Stimulated activated CD4-positive, alpha-beta T cell treated with anti-CD3 and anti-CD28 coated beads, Interleukin-4, amount 100 ng/mL, for 1 hour (primary cell): Measurements from ENCODE around the gene PMEL.
A peak's percentile ranks its signal among the peaks of the same experiment; 100 is the strongest.
"Not testable (repeated sequence)": the region's sequence is repeated elsewhere in the genome, so short reads cannot be mapped to it uniquely, and the experiment has no call there.

ENCODE experiments used
- DNase-seq: peaks from one replicate; pipeline ENCODE4 v3.0.0-alpha.2; 2020

PMEL gene

GRCh38 chr12:55982319-55982936, 16.6 kb upstream of the PMEL start:
- no peak for DNase-seq

GRCh38 chr12:55981882-55982281, 16.0 kb upstream of the PMEL start:
- DNase-seq: not testable (repeated sequence)

DNA sequence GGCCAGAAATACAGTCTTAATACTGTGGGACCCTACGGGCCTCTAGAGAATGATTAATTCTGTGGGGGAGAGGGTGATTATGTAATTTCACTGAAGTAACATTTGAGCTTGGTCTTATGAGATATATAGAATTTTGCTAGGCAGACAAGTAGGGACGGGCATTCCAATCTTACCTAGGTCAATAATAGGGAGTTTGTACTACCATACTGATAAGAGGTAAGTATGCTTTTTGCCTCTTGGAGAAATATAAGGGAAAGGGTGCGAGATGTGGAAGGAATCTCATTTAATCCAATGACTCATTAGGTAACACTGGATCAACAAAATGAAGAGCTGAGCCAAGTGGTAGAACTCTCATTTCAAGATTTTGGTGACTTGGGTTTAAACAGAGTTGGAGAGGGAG, 13.2 kb upstream of the PMEL start:
- no peak for DNase-seq

DNA sequence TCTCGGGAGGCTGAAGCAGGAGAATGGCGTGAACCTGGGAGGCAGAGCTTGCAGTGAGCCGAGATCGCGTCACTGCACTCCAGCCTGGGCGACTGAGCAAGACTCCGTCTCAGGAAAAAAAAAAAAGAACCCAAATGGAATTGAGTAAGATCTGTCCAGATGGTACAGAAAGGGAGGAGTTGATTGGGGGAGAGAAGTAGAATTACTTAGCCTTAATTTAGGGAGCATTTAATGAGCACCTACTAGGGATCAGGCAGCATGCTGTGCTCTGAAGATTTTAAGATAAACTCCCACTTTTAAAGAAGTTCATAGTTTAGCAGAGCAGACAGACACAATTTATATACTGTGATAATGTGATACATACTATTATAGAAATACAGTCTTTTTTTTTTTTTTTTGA, 12.6 kb upstream of the PMEL start:
- DNase-seq: no peak

GRCh38 chr12:55974308-55974730, 8.5 kb upstream of the PMEL start:
- DNase-seq: peak; percentile 23

- DNase-seq: peak; percentile 94
Observed at GRCh38 chr12:55973599-55974307, 7.9 kb upstream of the PMEL start, which contains the start of gene RAB5B. RAB5B (plus strand) TSS chr12:55974078; CDS start chr12:55986961, 12,883 bp downstream.

DNA sequence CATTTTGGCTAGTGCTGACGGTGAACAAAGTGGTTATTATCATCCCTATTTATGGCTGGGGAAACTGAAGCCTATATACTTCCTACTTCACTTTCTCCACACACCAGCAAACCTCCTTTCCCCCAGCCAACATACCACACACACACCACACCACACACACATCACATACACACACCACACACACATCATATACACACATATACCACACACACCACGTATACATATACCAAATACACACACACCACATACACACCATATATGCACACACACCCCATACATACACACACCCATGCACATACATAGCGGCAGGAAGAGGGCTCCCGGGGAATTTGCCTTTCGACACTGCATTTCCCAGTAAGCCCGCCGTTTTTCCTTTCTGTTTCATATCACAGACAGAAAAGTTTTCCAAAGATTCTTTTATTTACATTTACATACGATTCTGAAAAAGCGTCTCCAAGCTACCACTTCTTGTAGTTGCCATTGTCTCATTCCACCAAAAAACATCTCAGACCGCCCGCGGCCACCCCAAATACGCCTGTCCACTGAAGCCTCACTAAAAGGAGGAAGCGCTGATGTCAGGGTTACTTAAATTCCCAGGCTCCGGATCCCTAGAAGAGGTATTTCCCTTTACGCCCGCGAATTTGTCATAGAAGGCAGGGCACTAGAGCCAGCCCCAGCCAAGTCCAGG, 7.2 kb upstream of the PMEL start:
- no peak for DNase-seq

DNA sequence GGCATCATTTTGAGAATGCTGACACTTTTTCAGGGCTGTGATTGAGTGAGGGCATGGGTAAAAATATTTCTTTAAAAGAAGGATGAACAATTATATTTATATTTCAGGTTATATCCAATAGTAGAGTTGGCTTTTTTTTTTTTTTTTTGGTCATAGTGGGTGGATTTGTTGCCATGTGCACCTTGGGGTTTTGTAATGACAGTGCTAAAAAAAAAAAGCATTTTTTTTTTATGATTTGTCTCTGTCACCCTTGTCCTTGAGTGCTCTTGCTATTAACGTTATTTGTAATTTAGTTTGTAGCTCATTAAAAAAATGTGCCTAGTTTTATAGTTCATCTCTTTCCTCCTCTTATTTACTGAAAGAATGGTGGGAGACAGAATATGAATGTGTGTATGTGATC, 6.6 kb upstream of the PMEL start:
- DNase-seq: no peak

DNA sequence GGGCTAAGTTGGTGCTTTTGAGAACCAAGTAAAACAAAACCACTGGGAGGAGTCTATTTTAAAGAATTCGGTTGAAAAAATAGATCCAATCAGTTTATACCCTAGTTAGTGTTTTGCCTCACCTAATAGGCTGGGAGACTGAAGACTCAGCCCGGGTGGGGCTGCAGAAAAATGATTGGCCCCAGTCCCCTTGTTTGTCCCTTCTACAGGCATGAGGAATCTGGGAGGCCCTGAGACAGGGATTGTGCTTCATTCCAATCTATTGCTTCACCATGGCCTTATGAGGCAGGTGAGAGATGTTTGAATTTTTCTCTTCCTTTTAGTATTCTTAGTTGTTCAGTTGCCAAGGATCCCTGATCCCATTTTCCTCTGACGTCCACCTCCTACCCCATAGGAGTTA, 6.2 kb upstream of the PMEL start:
- DNase-seq: no peak

DNA sequence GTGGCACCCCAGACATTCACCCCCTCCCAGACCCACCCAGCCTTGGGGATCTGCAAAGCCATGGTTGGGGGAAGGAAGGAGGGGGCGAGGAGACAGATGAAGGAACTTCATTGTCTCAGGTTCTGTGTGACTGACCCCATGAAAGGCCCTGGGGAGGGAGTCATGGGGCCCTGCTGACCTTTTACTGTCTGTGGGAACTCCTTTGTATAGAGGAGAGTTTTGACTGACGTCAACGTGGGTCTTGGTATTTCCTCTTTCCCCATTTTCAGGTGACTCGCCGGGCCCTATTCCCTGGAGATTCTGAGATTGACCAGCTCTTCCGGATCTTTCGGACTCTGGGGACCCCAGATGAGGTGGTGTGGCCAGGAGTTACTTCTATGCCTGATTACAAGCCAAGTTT, 4.9 kb upstream of the PMEL start:
- no peak for DNase-seq

DNA sequence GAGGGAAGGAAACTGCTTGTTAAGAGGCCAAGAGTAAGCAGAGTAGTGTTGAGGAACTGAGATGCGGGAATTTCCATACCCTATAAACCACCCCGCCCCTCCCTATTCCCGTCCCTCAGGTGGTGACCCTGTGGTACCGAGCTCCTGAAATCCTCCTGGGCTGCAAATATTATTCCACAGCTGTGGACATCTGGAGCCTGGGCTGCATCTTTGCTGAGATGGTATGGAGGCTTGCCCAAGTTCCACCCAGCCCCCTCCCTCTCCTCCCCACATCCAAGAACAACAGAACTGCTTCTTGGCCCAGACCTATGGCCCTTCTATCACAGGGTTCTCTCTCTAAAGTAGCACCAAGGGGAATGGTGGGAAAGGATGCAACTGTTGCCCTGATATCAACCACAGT, 3.5 kb upstream of the PMEL start:
- DNase-seq: no peak

- peak; percentile 92 for DNase-seq
Observed at GRCh38 chr12:55966408-55967281, 803 bp upstream of the PMEL start, which contains the start of gene CDK2. CDK2 (plus strand) TSS chr12:55966830; CDS start chr12:55967009, 179 bp downstream.

DNA sequence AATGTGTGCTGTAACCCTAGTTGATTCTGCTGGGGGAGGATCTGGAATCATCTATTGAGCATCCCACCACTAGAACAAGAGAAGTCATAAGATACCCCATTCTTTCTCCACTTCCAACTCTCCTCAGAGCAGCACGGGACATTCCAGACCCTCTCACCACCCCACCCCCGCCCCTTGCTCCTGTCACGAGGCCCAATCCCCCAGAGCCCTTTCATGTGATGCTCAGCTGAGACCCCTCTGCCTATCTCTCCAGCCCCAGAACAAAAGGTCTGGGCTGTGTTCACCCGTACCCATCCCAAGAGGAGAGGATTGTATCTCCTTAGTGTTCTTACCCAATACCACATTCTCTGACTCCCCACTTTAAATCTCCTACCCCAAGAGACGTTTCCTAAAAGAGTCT, 602 bp downstream of the PMEL start:
- no peak for DNase-seq

DNA sequence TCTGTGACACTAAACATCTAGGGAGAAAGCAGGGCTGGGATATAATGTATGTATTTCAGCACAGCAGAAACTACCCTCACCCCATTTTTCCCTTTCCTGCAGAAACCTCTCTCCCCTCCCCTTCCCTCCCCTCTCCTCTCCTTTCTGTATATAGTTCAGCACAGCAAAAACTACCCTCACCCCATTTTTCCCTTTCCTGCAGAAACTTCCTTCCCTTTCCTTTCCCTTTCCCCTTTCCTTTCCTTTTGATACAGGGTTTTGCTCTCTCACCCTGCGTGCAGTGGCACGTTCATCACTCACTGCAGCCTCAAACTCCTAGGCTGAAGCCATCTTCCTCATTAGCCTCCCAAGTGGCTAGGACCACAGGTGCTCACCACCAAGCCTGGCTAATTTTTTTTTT, 2.1 kb downstream of the PMEL start:
- no peak for DNase-seq

DNA sequence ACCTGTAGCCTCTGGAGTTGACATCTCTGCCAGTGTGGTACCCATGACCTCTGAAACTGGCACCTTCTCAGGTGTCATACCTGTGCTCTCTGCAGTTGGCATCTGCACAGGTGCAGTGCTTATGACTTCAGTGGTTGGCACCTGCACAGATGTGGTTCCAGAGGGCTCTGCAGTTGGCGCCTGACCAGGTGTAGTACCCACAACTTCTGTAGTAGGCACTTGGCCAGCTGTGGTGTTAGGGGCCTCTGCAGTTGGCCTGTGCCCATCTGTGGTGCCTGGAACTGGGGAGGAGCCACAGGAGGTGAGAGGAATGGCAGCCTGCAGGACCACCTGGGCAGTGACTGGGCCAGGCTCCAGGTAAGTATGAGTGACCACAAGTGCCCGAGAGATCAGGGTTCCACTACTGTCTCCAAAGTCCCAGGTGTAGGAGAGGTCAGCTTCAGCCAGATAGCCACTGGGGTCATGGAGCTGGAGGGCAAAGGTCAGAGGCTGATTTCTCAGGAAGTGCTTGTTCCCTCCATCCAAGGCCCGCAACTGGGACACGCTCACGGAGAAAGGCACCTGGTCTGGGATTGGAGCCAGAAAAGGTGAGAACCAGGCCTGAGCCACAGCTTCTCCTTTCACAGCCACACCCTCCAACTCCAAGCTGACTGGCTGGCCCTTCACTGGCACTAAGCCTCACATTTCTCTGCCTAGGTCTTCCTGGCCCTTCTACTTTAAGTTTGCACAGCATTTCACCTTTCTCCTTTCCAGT, 8.6 kb downstream of the PMEL start:
- DNase-seq: no peak

DNA sequence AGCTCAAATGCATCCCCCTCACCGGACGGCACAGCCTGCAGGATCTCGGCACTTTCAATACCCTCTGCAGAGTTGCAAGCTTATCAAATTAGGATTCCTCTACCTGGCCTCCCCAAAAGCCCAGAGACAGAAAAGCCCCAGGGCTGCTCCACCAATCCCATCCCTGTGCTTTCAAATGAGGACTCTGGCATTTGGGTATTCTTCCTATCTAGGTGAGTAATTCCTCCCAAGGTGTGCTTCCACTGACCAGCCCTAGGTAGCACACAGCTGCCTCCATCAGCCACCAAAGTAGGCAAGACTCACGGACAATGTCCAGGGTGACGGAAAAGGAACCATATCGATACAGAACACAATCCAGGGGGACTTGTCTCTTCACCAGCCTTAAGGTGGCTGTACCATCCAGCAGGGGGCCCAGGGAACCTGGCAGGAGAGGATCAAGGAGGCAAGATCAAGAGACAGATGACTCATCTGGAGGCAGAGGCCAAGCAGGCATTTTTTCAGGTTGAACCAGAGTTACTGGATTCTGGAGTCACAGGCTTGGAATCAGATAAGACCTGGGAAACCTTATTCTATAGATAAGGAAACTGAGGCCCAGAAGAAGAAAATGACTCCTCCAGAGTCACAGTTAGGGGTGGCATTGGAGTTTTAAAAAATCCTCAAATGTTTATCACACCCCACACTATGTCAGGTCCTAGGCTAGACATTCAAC, 9.9 kb downstream of the PMEL start:
- peak; percentile 53 for DNase-seq

GRCh38 chr12:55955344-55955743, 10.5 kb downstream of the PMEL start:
- DNase-seq: no peak

- DNase-seq: no peak
Observed at GRCh38 chr12:55946553-55946952, 19.3 kb downstream of the PMEL start.

DNA sequence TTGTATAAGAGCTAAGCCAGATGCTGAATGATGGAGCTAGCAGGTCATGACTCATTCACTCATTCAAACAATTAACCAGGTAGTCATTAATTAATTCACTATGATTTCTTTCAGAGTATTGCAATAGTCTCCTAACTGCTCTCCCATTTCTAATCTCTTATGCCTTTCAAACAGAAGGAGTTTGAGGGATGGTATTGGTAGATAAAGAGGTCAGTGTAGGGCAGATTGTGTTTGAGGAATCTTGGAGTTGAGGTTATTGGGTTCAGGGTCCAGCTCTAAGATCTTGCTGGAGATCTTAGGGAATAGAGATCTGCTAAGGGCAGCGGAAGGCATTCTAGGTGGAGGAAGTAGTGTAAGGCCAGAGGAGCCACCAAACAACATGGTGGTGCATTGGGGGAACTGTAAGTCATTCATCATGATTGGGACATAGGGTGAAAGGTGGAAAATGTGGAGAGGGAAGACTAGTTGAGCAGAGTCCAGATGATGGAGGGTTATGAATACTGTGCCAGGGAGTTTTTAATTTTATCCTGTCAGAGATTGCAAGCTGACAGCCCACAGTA, 23.2 kb downstream of the PMEL start:
- DNase-seq: no peak

- DNase-seq: no peak
Observed at GRCh38 chr12:55942055-55942454, 23.8 kb downstream of the PMEL start.

- peak; percentile 78 for DNase-seq
Observed at GRCh38 chr12:55940065-55940732, 25.6 kb downstream of the PMEL start.
